ENCODE data around the gene GPRIN2. TPM values are rescaled to one million over a fixed set of nuclear protein-coding genes. Genes with fewer than 3 reads are reported as not detected.

Gene GPRIN2
- total RNA-seq, 1 donor from 2014 or later: 18.2 TPM

Other genes starting within 250 kb of the GPRIN2 start
- gene ANXA8L1, start 180.9 kb downstream of the GPRIN2 start, total RNA-seq: not detected
- gene NPY4R, start 90.7 kb downstream of the GPRIN2 start, total RNA-seq: under 0.01 TPM
- 0.49 TPM for gene SYT15, start 22.5 kb upstream of the GPRIN2 start, total RNA-seq